Measurements from ENCODE around the gene STK24. TPM values are rescaled to one million over a fixed set of nuclear protein-coding genes. Genes with fewer than 3 reads are reported as not detected.

STK24 gene
- polyA plus RNA-seq, 2 of the 4 experiments (the other 2 are of a cell fraction) = 46.1 to 55.6 TPM

- TF ChIP-seq MAZ (IDR thresholded peaks at IDR 0.05; ENCODE audit: borderline replicate concordance, low read depth, low read length) (no peak), RNF2 (IDR thresholded peaks at IDR 0.05; ENCODE audit: borderline replicate concordance, low read depth) (no peak), RFX5 (IDR thresholded peaks at IDR 0.05) (0 out of 2 replicates have a peak, but pooled peaks have one; percentile 7), TP53 (CRISPR knock-in tag; IDR thresholded peaks at IDR 0.05) (no peak), CBX2 (IDR thresholded peaks at IDR 0.05; ENCODE audit: borderline replicate concordance, low read depth) (no peak), MAX (IDR thresholded peaks at IDR 0.05) (no peak), ESRRA (IDR thresholded peaks at IDR 0.05; ENCODE audit: borderline replicate concordance, low read length) (no peak)
Observed at GRCh38 chr13:98484289-98485219, 92.4 kb downstream of the STK24 start (continued).

DNA sequence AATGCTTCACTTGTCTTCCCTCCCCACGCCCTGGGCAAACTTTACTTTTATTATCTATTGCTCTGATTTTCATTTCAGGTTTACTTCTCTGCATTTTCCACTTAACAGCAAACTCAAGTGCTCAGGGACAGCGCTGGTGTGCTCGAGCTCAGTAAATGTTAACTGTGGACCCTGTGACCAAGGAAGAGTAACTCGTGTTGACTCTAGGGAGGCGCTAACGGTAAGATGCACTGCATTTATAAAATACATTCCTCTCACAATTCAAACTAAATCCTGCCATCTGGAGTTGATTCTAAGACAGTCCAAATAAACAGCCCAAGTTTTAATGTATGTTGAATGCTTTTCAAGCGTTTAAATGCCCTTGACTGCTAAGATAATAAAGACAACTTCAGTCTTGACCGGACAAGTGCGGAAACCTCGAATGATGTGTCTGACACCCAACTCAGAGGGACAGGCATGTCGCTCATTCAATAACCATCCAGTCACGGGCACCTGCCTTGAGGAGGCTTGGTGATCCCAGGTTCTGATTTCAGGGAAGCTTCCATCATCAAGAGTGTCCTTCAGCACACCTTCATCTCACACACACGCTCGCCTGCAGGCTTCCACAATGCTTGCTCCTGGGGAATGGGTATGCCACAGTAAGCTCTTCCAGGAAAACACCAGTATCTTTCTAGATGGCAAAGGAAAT, 93.2 kb downstream of the STK24 start:
- Histone ChIP-seq H3K4me3 (peak overlapping the region; percentile 26; the same call in 2 of the 3 replicates), H3K9me3 (no peaks in the 10 kb centered on the region), H3K4me1 (peaks cover 67% of the 10 kb centered on the region), H3K27ac (peak overlapping the region; percentile 93 to 98), H3K4me2 (peak overlapping the region; percentile 75)
- WGBS (ENCODE audit: missing lambda C conversion rate) = 78% methylated on average over 14 of the region's 14 CpGs
- no peak for FAIRE-seq
- TF ChIP-seq KDM5A (IDR thresholded peaks at IDR 0.05) (no peak), CHD4 (IDR thresholded peaks at IDR 0.05; ENCODE audit: borderline replicate concordance) (no peak)
- no peak for DNase-seq (ENCODE audit: low read depth in 1 of 2, low spot score in 1 of 2)
- 0 out of 6 replicates have a peak, but pooled peaks have one; percentile 1 to 5 for ATAC-seq
- CTCF ChIA-PET = interaction anchor here (1.1 to 6.0 kb wide), 10 partner anchors 14 to 360 kb away, joined by 3 to 42 read pairs (median 4); no protein-coding TSS in a partner anchor
- POLR2A ChIA-PET = interaction anchor here (1.1 to 2.3 kb wide), 6 partner anchors 23 to 170 kb away, joined by 3 to 15 read pairs (median 7); partner anchors contain the start of gene STK24

DNA sequence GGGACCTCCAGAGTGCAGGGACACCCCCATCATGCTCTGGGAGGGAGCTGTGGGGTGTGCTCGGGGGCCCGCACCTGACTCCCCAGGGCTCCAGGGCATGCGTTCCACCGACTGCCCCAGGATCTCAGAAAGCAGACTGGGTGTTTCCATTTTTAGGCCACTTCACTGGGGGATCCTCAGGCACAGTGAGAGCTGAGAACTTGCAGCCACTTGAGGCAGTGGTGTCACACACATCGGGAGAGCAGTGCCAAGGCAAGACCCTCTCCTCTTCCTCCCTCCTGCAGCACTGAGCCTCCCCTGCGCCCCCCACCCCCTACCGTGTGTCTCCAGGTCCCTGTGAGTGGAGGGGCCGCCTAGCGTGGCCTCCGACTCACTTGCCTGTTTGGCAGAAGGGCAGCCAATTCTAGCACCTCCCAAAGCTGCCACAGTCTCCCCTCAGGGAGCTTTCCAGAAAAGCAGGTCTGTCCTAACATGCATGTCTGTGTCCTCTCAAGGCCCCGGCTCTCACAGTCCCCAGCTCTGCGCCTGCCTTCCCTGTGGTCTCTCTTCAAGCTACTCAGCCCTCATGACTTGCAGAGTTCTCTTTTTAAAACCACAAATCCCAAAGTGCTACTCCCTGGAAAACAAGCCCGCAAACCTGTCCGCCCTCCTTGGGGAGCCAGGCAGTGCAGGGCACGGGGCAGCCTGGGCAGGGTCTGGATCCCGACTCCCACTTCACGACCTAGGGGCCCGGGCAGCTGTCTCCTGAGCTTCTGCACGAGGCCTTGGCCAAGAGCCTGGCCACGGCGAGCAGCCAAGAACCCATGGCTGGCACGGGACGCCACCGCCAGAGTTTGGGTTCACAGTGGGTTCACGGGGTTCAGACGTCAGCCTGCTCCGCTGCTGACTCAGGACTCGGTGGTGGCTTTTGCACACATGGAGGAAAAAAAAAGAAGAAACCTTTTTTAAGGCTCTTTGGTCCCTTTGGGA, 94.1 kb downstream of the STK24 start:
- no peak for TF ChIP-seq MAZ (IDR thresholded peaks at IDR 0.05; ENCODE audit: borderline replicate concordance, low read depth, low read length)
- TF ChIP-seq RAD21 (conservative IDR thresholded peaks at IDR 0.05 in 1 of 2, IDR thresholded peaks at IDR 0.05 in 1 of 2) = peak; percentile 17 to 27; a peak in 2 of 5 replicates
- TF ChIP-seq CBX8 (IDR thresholded peaks at IDR 0.05) = no peak
- no peak for ATAC-seq
- WGBS (ENCODE audit: missing lambda C conversion rate) = 85% methylated on average over 14 of the region's 28 CpGs
- POLR2A ChIA-PET = no interaction called here
- H3K27ac ChIP-seq = peak overlapping the region; percentile 93 to 98
- CTCF ChIA-PET = interaction anchor here (0.7 to 6.0 kb wide), 9 partner anchors 13 to 172 kb away, joined by 3 to 42 read pairs (median 4); no protein-coding TSS in a partner anchor
- H3K4me3 ChIP-seq = no peak overlapping the region
- H3K4me1 ChIP-seq = peaks cover 57% of the 10 kb centered on the region
- no peaks in the 10 kb centered on the region for H3K9me3 ChIP-seq
- H3K4me2 ChIP-seq = peak overlapping the region; percentile 75
- FAIRE-seq = no peak
- no peak for DNase-seq (ENCODE audit: low read depth in 1 of 2, low spot score in 1 of 2)

- CTCF ChIA-PET = interaction anchor here (0.5 to 6.0 kb wide), 6 partner anchors 33 to 352 kb away, joined by 3 to 42 read pairs (median 8); no protein-coding TSS in a partner anchor
- no peak for ATAC-seq
- 85% methylated on average over 14 of the region's 15 CpGs for WGBS (ENCODE audit: missing lambda C conversion rate)
- Histone ChIP-seq H3K4me3 (no peak overlapping the region), H3K27ac (peak overlapping the region in 1 of 2 experiments; percentile 41; a peak in 1 of 6 replicates), H3K4me2 (no peak overlapping the region), H3K9me3 (no peaks in the 10 kb centered on the region), H3K4me1 (peaks cover 53% of the 10 kb centered on the region)
- DNase-seq (ENCODE audit: low read depth in 1 of 2, low spot score in 1 of 2) = no peak
- POLR2A ChIA-PET = no interaction called here
- FAIRE-seq = no peak
- TF ChIP-seq HEYL (CRISPR knock-in tag; IDR thresholded peaks at IDR 0.05) (no peak), FOSL2 (IDR thresholded peaks at IDR 0.05) (no peak), FOSL2 (CRISPR knock-in tag; IDR thresholded peaks at IDR 0.05) (no peak), HES2 (IDR thresholded peaks at IDR 0.05) (no peak), BHLHE40 (IDR thresholded peaks at IDR 0.05; ENCODE audit: low read depth, low read length) (no peak), POLR2AphosphoS2 (conservative IDR thresholded peaks at IDR 0.05; ENCODE audit: low read length) (no peak), EHF (CRISPR knock-in tag; IDR thresholded peaks at IDR 0.05) (no peak), ESRRA (IDR thresholded peaks at IDR 0.05; ENCODE audit: borderline replicate concordance, low read length) (no peak), CBX8 (IDR thresholded peaks at IDR 0.05) (no peak), NFE2L2 (conservative IDR thresholded peaks at IDR 0.05; ENCODE audit: low read length) (no peak), RCOR1 (IDR thresholded peaks at IDR 0.05; ENCODE audit: low read depth, low read length) (no peak), MAZ (IDR thresholded peaks at IDR 0.05; ENCODE audit: borderline replicate concordance, low read depth, low read length) (no peak), EP300 (IDR thresholded peaks at IDR 0.05) (no peak), RARB (CRISPR knock-in tag; IDR thresholded peaks at IDR 0.05) (no peak)
- TF ChIP-seq, protein P1, sequence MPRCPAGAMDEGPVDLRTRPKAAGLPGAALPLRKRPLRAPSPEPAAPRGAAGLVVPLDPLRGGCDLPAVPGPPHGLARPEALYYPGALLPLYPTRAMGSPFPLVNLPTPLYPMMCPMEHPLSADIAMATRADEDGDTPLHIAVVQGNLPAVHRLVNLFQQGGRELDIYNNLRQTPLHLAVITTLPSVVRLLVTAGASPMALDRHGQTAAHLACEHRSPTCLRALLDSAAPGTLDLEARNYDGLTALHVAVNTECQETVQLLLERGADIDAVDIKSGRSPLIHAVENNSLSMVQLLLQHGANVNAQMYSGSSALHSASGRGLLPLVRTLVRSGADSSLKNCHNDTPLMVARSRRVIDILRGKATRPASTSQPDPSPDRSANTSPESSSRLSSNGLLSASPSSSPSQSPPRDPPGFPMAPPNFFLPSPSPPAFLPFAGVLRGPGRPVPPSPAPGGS (IDR thresholded peaks at IDR 0.05) = no peak
Observed at GRCh38 chr13:98480915-98481877, 95.7 kb downstream of the STK24 start.

All from A549 (cell line).